GM12878 (cell line): ENCODE measurements around the gene HK3.

Source experiments
- CBX3 ChIP-seq: fragments of 200-600 bp; sonication (generic); IDR thresholded peaks from 2 replicates; pipeline ENCODE4 v1.6.1; 2016; ENCODE audit warnings: low read depth, borderline replicate concordance
- CTCF ChIP-seq, 3 experiments: IDR thresholded peaks in 2 of 3; conservative IDR thresholded peaks in 1 of 3; 2 replicates each; pipeline ENCODE4 v1.5.1; 2011; ENCODE audit warnings: low read depth in 3 of 3, low read length in 3 of 3, mild to moderate bottlenecking in 3 of 3, control low read depth in 2 of 3, moderate library complexity in 2 of 3, inconsistent platforms in 1 of 3, mixed read lengths in 1 of 3; ENCODE audit not compliant: control insufficient read depth in 2 of 3, insufficient read depth in 1 of 3; ENCODE audit errors: extremely low read depth in 1 of 3
- EZH2 ChIP-seq: IDR thresholded peaks from 2 replicates; pipeline ENCODE4 v1.6.1; 2012; ENCODE audit warnings: low read depth, mild to moderate bottlenecking, control low read depth, inconsistent platforms, low read length, borderline replicate concordance; ENCODE audit not compliant: control insufficient read depth
- HCFC1 ChIP-seq: fragments of 150-350 bp; IDR thresholded peaks from 2 replicates; pipeline ENCODE4 v1.6.1; 2014; ENCODE audit warnings: low read length
- RAD21 ChIP-seq: IDR thresholded peaks from 2 replicates; pipeline ENCODE4 v1.6.1; 2011; ENCODE audit warnings: mild to moderate bottlenecking, low read depth, low read length, moderate library complexity; ENCODE audit not compliant: insufficient read depth
- RELB ChIP-seq: fragments of 450-650 bp; IDR thresholded peaks from 2 replicates; pipeline ENCODE4 v1.6.1; 2017; ENCODE audit warnings: low read depth, mild to moderate bottlenecking, moderate library complexity
- RFX5 ChIP-seq: IDR thresholded peaks from 2 replicates; pipeline ENCODE4 v1.6.1; 2011; ENCODE audit warnings: low read depth, low read length, improper control_type of control experiment
- SP1 ChIP-seq: IDR thresholded peaks from one replicate; pipeline ENCODE4 v1.6.1; 2011; ENCODE audit warnings: low read depth, low read length
- TAF1 ChIP-seq: IDR thresholded peaks from 2 replicates; pipeline ENCODE4 v1.6.1; 2011; ENCODE audit warnings: mild to moderate bottlenecking, low read depth, low read length, borderline replicate concordance
- ZBTB40 ChIP-seq: fragments of 450-650 bp; IDR thresholded peaks from 2 replicates; pipeline ENCODE4 v1.6.1; 2016; ENCODE audit warnings: mild to moderate bottlenecking, moderate library complexity, borderline replicate concordance
- ZNF274 ChIP-seq: IDR thresholded peaks from one replicate; pipeline ENCODE4 v1.8.0; 2011; ENCODE audit not compliant: insufficient read length, insufficient read depth

- no peak for TF ChIP-seq ZBTB40
- no peak for TF ChIP-seq RAD21
- TF ChIP-seq SP1 = no peak
- TF ChIP-seq CBX3 = no peak
- no peak for TF ChIP-seq HCFC1
- TF ChIP-seq CTCF (IDR thresholded peaks at IDR 0.05 in 2 of 3, conservative IDR thresholded peaks at IDR 0.05 in 1 of 3; ENCODE audit: control insufficient read depth in 2 of 3, extremely low read depth in 1 of 3, insufficient read depth in 1 of 3, low read depth in 3 of 3, low read length in 3 of 3) = no peak
- TF ChIP-seq EZH2 = no peak
- TF ChIP-seq RFX5 = no peak
- TF ChIP-seq ZNF274 = no peak
- TF ChIP-seq RELB = no peak
- TF ChIP-seq TAF1 = no peak
Measured at GRCh38 chr5:176886336-176887251, 12.6 kb downstream of the HK3 start.
